Karpas-422 (cell line): ENCODE data around the gene IGFBP6. TPM values are rescaled to one million over a fixed set of nuclear protein-coding genes. Genes with fewer than 3 reads are reported as not detected.

Source experiments
- DNase-seq: peaks from one replicate; pipeline ENCODE4 v3.0.0-alpha.2; 2015
- H2AFZ ChIP-seq: fragments of 200-600 bp; sonication (generic); 2 replicates; pipeline ENCODE4 v1.6.1; 2014; ENCODE audit warnings: antibody characterized with exemption, low read length, mixed read lengths
- H3K27ac ChIP-seq: fragments of 200-600 bp; sonication (generic); 2 replicates; pipeline ENCODE4 v1.5.1; 2014; ENCODE audit warnings: mild to moderate bottlenecking, low read length, moderate library complexity
- H3K27me3 ChIP-seq: fragments of 200-600 bp; sonication (generic); 2 replicates; pipeline ENCODE4 v1.6.1; 2014; ENCODE audit warnings: low read length, mixed read lengths
- H3K36me3 ChIP-seq: fragments of 200-600 bp; sonication (generic); 2 replicates; pipeline ENCODE4 v1.6.1; 2014; ENCODE audit warnings: low read length, mixed read lengths; ENCODE audit not compliant: insufficient read depth
- H3K4me1 ChIP-seq: fragments of 200-600 bp; sonication (generic); 2 replicates; pipeline ENCODE4 v1.6.1; 2014; ENCODE audit warnings: mild to moderate bottlenecking, low read length, mixed read lengths
- H3K4me2 ChIP-seq: fragments of 200-600 bp; sonication (generic); 2 replicates; pipeline ENCODE4 v1.6.1; 2014; ENCODE audit warnings: low read length, low read depth, mild to moderate bottlenecking; ENCODE audit not compliant: poor library complexity, severe bottlenecking
- H3K4me3 ChIP-seq: fragments of 200-600 bp; sonication (generic); 2 replicates; pipeline ENCODE4 v1.5.1; 2014; ENCODE audit warnings: mild to moderate bottlenecking, antibody characterized with exemption, low read length, mixed read lengths
- H3K79me2 ChIP-seq: fragments of 200-600 bp; sonication (generic); 2 replicates; pipeline ENCODE4 v1.6.1; 2014; ENCODE audit warnings: mild to moderate bottlenecking, low read length, mixed read lengths
- H3K9ac ChIP-seq: fragments of 200-600 bp; sonication (generic); 2 replicates; pipeline ENCODE4 v1.6.0; 2014; ENCODE audit warnings: low read length
- H3K9me2 ChIP-seq: fragments of 200-600 bp; sonication (generic), shearing (Covaris generic); replicated peaks from 2 replicates; pipeline ENCODE4 v1.6.0; 2014; ENCODE audit warnings: mild to moderate bottlenecking, low read length, moderate library complexity; ENCODE audit not compliant: insufficient read depth
- H3K9me3 ChIP-seq: fragments of 300-700, 200-600 bp; sonication (generic); 2 replicates; pipeline ENCODE4 v1.6.1; 2014; ENCODE audit warnings: low read length, mixed read lengths
- H4K20me1 ChIP-seq: fragments of 200-600 bp; sonication (generic); 2 replicates; pipeline ENCODE4 v1.6.1; 2014; ENCODE audit warnings: mild to moderate bottlenecking, antibody characterized with exemption, low read length, low read depth; ENCODE audit not compliant: insufficient read depth
- total RNA-seq: library from RNA; depleted of rRNA; stranded (reverse); fragments of >200 nt; shearing (Covaris generic); gene quantifications from 2 replicates; pipeline ENCODE4 v1.2.3, GENCODE V29; 2014; ENCODE audit warnings: low replicate concordance

The IGFBP6 gene
- total RNA-seq, 1 experiment from 2014 or later: not detected

DNA sequence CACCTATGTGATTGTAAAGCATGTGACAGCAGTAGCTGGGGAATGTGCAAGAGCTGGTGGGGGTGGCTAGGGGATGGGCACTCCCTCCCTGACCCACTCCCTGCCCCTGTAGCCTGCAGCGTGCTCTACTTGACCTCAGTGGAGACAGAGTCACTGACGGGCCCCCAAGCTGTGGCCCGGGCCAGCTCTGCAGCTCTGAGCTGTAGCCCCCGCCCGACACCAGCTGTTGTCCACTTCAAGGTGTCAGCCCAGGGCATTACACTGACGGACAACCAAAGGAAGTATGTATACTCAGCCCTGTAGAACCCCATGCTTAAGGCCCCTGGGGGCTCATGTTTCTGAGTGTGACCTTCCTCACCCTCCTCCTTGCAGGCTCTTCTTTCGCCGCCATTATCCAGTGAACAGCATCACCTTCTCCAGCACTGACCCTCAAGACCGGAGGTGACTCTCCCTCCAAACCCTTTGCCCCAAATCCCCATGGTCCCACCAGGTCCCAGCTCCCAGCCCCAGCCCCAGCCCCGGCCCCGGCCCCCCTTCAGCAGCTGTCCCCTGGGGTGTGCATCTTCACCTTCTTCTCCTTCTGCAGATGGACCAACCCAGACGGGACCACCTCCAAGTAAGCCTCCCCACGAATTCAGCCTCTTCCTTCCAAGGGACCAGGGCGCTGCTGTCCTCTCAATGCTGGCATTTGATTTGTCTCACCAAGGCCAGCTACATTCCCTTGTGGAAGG is 34.3 kb upstream of the IGFBP6 start:
- Histone ChIP-seq H2AFZ (no peak overlapping the region), H3K9me2 (no peaks in the 10 kb centered on the region), H3K27ac (no peak overlapping the region), H3K9ac (no peak overlapping the region), H3K79me2 (no peaks in the 10 kb centered on the region), H3K4me3 (no peak overlapping the region), H3K4me2 (no peak overlapping the region), H3K36me3 (no peaks in the 10 kb centered on the region), H4K20me1 (no peaks in the 10 kb centered on the region; the same call in 1 of the 2 replicates), H3K9me3 (no peaks in the 10 kb centered on the region), H3K4me1 (peaks cover 7% of the 10 kb centered on the region), H3K27me3 (no peaks in the 10 kb centered on the region)
- DNase-seq: no peak

DNA sequence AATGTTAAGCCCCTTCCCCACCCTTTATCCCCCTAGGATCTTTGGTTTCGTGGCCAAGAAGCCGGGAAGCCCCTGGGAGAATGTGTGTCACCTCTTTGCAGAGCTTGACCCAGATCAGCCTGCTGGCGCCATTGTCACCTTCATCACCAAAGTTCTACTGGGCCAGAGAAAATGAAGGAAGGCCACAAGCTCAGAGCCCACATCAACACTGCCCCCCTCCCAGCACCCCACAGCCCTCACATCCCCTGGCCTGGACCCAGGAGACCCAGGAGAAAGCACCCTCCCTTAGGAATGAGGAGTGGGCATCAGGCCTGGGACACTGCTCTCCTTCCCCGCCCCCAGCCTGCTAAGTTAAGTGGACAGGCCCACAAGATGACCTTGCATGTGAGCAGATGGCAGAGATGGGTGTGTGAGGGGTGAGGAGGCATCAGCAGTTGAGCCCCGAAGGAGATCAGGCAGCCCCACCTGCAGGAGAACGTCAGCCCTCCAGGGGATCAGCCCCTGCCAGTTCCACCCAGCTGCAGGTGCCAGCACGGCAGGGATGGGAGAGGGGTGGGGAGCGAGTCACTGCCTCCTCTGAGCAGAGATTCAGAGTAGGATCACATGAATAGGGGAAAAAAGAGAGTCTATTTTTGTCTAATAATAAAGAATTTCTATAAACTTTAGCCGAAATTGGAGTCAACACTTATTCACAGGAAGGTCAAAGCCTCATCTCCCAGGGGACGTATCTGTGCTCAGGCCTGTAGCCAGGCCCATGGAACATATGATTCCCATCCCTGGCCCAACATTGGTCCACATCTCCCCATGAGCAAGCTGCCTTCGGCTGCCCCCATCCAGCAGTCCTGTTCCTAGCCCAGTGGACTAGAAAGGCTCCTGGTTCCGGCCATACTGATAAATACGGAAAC is 33.5 kb upstream of the IGFBP6 start:
- H3K9me2 ChIP-seq: no peaks in the 10 kb centered on the region
- no peaks in the 10 kb centered on the region for H3K79me2 ChIP-seq
- peaks cover 7% of the 10 kb centered on the region for H3K4me1 ChIP-seq
- H3K9me3 ChIP-seq: no peaks in the 10 kb centered on the region
- no peak for DNase-seq
- no peaks in the 10 kb centered on the region for H3K36me3 ChIP-seq
- H3K9ac ChIP-seq: 0 out of 2 replicates have a peak overlapping the region, but pooled peaks have one; percentile 13
- no peaks in the 10 kb centered on the region; the same call in 1 of the 2 replicates for H4K20me1 ChIP-seq
- H3K27me3 ChIP-seq: no peaks in the 10 kb centered on the region
- H3K27ac ChIP-seq: no peak overlapping the region
- H2AFZ ChIP-seq: no peak overlapping the region
- H3K4me2 ChIP-seq: no peak overlapping the region
- no peak overlapping the region for H3K4me3 ChIP-seq

DNA sequence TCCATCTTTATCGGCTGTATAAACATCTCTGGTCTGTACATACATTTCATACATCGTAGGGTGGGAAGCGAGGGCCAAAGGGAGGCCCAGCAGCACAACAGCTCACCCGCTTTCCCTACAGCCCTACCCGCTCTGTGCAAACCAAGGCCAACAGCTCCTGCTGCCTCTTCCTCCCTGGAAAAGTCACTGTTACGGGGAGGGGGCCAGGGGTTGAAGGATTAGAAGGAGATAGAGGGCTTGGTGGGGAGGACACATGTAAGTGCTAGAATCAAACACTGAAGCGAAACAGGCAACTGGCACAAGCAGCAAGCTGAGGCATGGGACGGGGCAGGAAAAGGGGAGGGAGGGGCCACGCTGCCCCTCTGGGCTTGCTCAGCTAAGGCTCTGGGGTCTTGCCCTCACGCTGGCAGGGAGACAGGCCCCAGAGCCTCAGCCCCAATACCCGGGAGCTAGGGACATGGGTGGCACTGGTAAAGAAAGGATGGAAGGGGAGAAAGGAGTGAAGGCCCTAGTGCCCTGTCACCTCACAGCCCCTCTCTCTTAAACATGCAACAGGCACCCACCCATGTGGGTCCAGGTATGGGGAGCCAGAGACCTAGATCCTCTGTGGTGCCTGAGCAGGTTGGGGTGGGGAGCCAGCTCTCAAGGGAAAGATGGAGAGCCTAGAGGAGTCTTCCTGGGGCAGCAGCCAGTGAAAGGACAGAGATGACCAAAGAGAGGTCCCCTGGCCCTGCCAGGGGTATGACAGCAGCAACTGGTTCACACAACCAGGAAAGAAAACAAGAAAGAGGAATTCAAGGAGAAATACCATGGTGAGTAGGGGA is 32.6 kb upstream of the IGFBP6 start:
- Histone ChIP-seq H3K4me3 (no peak overlapping the region), H3K36me3 (no peaks in the 10 kb centered on the region), H3K79me2 (no peaks in the 10 kb centered on the region), H3K27ac (no peak overlapping the region), H3K9me3 (no peaks in the 10 kb centered on the region), H3K9ac (no peak overlapping the region), H3K9me2 (no peaks in the 10 kb centered on the region), H4K20me1 (no peaks in the 10 kb centered on the region; the same call in 1 of the 2 replicates), H2AFZ (no peak overlapping the region), H3K27me3 (no peaks in the 10 kb centered on the region), H3K4me1 (peaks cover 7% of the 10 kb centered on the region), H3K4me2 (no peak overlapping the region)
- no peak for DNase-seq

DNA sequence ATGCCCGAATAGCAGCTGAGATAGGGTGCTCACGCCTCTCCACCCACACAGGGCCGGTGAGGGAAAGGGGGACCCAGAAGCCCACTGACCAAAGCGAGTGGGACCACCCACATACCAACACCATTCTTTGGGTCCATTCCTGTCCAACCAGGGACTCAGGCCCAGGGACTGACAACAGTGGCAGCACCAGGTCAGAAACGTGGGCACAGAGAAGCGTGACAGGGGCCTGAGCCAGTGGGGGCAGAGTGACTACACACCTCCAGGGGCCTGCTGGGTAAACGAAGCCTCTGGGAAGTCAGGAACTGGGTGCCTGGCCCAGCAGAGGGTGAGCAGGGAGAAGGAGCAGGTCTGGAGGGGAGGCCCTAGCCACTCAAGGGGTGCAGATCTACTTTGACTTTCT is 32.0 kb upstream of the IGFBP6 start:
- no peak overlapping the region for H3K4me2 ChIP-seq
- no peak overlapping the region for H3K9ac ChIP-seq

DNA sequence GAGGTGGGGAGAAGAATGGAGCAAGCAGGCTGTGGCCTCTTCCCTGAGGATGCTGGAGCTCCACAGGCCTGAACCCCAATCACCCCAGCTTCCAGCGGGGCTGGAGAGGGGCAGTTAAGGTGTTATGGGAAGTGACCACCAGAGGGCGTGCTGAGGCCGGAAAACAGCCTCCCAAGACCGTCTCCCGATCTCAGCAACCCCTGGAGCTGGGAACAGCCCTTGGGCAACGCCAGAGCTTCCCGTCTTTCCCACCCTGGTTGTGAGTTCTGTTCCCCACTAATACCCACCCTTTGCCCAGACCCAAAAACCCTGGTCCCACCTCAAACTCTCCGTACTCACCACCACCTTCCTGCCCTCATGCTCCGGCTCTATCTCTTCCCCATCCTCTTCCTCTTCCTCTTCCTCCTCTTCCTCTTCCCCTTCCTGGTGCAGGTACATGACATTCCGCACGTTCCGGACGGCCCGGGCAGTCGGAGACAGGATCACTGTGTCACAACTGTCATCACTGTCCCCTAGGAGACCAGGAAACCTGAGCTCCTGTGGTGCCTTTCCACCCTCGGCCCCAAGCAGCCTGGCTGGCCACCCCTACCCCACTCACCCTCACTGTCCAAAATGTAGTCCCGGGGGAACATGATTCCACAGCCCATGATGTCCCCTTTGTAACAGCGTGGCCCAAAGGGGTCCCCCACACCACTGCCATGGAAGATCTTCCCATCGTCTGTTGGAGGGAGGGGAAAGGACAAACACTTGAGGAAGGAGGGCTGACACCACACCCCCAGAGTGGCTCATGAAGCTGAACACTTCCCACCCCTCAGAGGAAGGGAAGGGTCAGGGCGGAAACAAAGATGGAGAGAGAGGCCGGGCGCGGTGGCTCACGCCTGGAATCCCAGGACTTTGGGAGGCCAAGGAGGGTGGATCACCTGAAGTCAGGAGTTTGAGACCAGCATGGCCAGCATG is 31.2 kb upstream of the IGFBP6 start:
- Histone ChIP-seq H3K4me3 (no peak overlapping the region), H3K4me1 (peaks cover 7% of the 10 kb centered on the region), H4K20me1 (no peaks in the 10 kb centered on the region; the same call in 1 of the 2 replicates), H3K9me3 (no peaks in the 10 kb centered on the region), H3K79me2 (no peaks in the 10 kb centered on the region), H3K4me2 (no peak overlapping the region), H3K9me2 (no peaks in the 10 kb centered on the region), H3K27me3 (no peaks in the 10 kb centered on the region), H3K9ac (no peak overlapping the region), H3K27ac (no peak overlapping the region), H3K36me3 (no peaks in the 10 kb centered on the region), H2AFZ (no peak overlapping the region)
- peak; percentile 85 for DNase-seq

More for the DNA sequence above, 32.0 kb upstream of the IGFBP6 start:
- H3K9me3 ChIP-seq: no peaks in the 10 kb centered on the region
- no peak overlapping the region for H3K27ac ChIP-seq
- no peaks in the 10 kb centered on the region for H3K79me2 ChIP-seq
- H4K20me1 ChIP-seq: no peaks in the 10 kb centered on the region; the same call in 1 of the 2 replicates
- H3K4me1 ChIP-seq: peaks cover 7% of the 10 kb centered on the region
- no peaks in the 10 kb centered on the region for H3K27me3 ChIP-seq
- no peak overlapping the region for H3K4me3 ChIP-seq
- no peak for DNase-seq
- no peaks in the 10 kb centered on the region for H3K9me2 ChIP-seq
- H3K36me3 ChIP-seq: no peaks in the 10 kb centered on the region
- H2AFZ ChIP-seq: no peak overlapping the region

DNA sequence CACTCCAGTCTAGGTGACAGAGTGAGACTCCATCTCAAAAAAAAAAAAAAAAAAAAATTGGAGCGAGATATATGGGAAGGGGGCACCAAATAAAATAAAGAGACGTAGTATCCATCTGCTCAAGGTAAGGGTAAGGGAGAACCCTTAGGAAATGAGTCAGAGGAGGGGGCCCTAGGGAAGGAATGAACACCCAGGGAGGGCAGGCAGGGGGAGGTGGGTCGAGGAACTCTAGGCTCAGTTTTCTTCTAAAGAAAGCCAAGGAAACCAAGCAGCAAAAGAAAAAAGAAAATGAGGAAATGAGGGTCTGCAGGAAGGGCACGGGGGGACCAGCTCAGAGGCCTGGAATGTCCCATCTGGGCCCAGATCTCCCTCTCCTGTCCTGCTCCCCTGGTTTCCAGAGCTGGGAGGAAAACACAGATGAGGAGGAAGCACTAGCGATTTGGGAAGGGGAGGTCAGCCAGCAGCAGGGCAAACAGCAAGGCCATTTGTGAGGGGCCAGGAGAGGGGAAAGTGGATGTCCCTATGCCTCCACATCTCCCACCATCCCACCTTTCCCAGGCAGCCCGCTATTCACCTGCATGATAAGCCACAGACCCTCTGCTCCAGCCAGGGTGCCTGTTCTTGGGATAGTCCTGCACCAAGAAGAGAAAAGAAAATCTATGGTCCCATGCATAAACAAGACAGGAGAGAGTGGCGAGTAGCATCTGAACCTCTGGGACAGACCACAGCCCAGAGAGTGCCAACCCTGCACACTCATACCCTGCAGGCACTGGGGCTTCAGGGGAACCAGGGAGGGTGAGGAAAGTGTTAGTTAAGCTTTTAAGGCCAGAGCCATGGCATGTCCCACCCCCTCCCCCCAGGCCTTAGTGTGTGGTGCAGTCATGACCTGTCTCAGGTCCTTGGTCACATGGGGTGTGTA is 30.1 kb upstream of the IGFBP6 start:
- Histone ChIP-seq H3K9me3 (no peaks in the 10 kb centered on the region), H3K4me3 (no peak overlapping the region), H3K4me1 (peaks cover 7% of the 10 kb centered on the region), H4K20me1 (no peaks in the 10 kb centered on the region; the same call in 1 of the 2 replicates), H3K9me2 (no peaks in the 10 kb centered on the region), H3K79me2 (no peaks in the 10 kb centered on the region), H3K4me2 (no peak overlapping the region), H3K9ac (no peak overlapping the region), H3K27ac (no peak overlapping the region), H2AFZ (no peak overlapping the region), H3K36me3 (no peaks in the 10 kb centered on the region), H3K27me3 (no peaks in the 10 kb centered on the region)
- DNase-seq: no peak
